K562 (cell line): ENCODE results near the gene SPINT2. TPM values are rescaled to one million over a fixed set of nuclear protein-coding genes. Genes with fewer than 3 reads are reported as not detected.

Experiments
- ARID3B ChIP-seq: fragments of 250-450 bp; sonication (Bioruptor Pico); IDR thresholded peaks from 2 replicates; pipeline ENCODE4 v1.4.0; 2020; ENCODE audit warnings: borderline replicate concordance
- BCOR ChIP-seq: fragments of 450-650 bp; IDR thresholded peaks from 2 replicates; pipeline ENCODE4 v1.6.1; 2016
- HNRNPK ChIP-seq: fragments of 200-400 bp; formaldehyde crosslinking; IDR thresholded peaks from one replicate; pipeline ENCODE4 v1.6.1; 2018; ENCODE audit warnings: mild to moderate bottlenecking, low read depth, low read length; ENCODE audit not compliant: poor library complexity, severe bottlenecking
- KAT8 ChIP-seq: fragments of 450-650 bp; IDR thresholded peaks from 2 replicates; pipeline ENCODE4 v1.6.1; 2016; ENCODE audit warnings: low read depth, mild to moderate bottlenecking
- ZBTB33 ChIP-seq: sonication (generic); formaldehyde crosslinking; IDR thresholded peaks from 2 replicates; pipeline ENCODE4 v1.8.1; 2023; ENCODE audit warnings: mild to moderate bottlenecking, missing genetic modification reagents
- ZFP36 ChIP-seq: fragments of 150-350 bp; IDR thresholded peaks from 2 replicates; pipeline ENCODE4 v1.6.1; 2018; ENCODE audit warnings: low read length, low read depth; ENCODE audit not compliant: partially characterized antibody
- polyA plus RNA-seq, 8 experiments: library from polyadenylated mRNA; depleted of rRNA in 4 of 8; stranded (reverse) in 5 of 8; unstranded in 3 of 8; fragments of >200 nt; fragmentation: Nextera tagmentation in 2 of 8; fragmentation: Illumina TruSeq in 1 of 8; extraction: Ambion mirVana in 2 of 8; extraction: Trizol in 1 of 8; gene quantifications; 2 replicates each; pipeline versions ENCODE4 v1.2.1 to v1.2.3, GENCODE V29; 2011 to 2014; ENCODE audit warnings: inconsistent platforms in 1 of 8, missing spikeins in 1 of 8
- total RNA-seq, 7 experiments: library from RNA; depleted of rRNA in 6 of 7; stranded (reverse); fragments of >200 nt in 6 of 7; fragmentation: Illumina TruSeq in 2 of 7; extraction: Trizol in 2 of 7; gene quantifications; 2 replicates each; pipeline versions ENCODE4 v1.2.1 to v1.2.3, GENCODE V29; 2011 to 2021; ENCODE audit warnings: low replicate concordance in 1 of 7

Gene SPINT2
- total and polyA plus RNA-seq, 9 of the 15 experiments (the other 6 are each of a cell fraction or from before 2014, with no cell fraction given) = 0.65 to 4.5 (median 3.4) TPM

- 0 out of 2 replicates have a peak, but pooled peaks have one; percentile 19 for TF ChIP-seq ZBTB33 (CRISPR knock-in tag)
- TF ChIP-seq ARID3B (CRISPR knock-in tag) = no peak
- TF ChIP-seq KAT8 = no peak
- peak; percentile 66 for TF ChIP-seq ZFP36
- peak; percentile 90 for TF ChIP-seq BCOR
- no peak for TF ChIP-seq HNRNPK
These were observed 12.0 kb upstream of the SPINT2 start (continued) for GRCh38 chr19:38252385-38252784.
